B cell (primary cell): ENCODE measurements around the gene GPRC5B. TPM values are rescaled to one million over a fixed set of nuclear protein-coding genes. Genes with fewer than 3 reads are reported as not detected.

Experiments used
- ATAC-seq: fragments of 200-7000 bp; cut with Tn5 transposase; one replicate; pipeline ENCODE4 v1.10.0; 2021; ENCODE audit warnings: low read depth, mild to moderate bottlenecking, moderate number of reproducible peaks, moderate library complexity
- CTCF ChIA-PET: fragments of 350-600 bp; sonication (Branson Sonifier 250); formaldehyde crosslinking; loops from one replicate; lab custom pipeline; 2021; ENCODE audit warnings: antibody characterized with exemption, inconsistent platforms; lab: Charles Lee
- POLR2A ChIA-PET: fragments of 350-600 bp; sonication (Branson Sonifier 250); formaldehyde crosslinking; loops from one replicate; lab custom pipeline; 2021; ENCODE audit warnings: antibody characterized with exemption; lab: Charles Lee
- DNase-seq: peaks from one replicate; pipeline ENCODE4 v3.0.0; 2013
- H2AFZ ChIP-seq: 2 replicates; pipeline ENCODE4 v1.6.1; 2012; ENCODE audit warnings: mild to moderate bottlenecking, low read depth, low read length; ENCODE audit not compliant: insufficient read depth, poor library complexity, severe bottlenecking
- H3K27ac ChIP-seq, 2 donors: 1 replicate in 1 of 2; 2 replicates in 1 of 2; pipeline ENCODE4 v1.5.1; 2012 to 2013; ENCODE audit warnings: low read length in 2 of 2, mild to moderate bottlenecking in 2 of 2, moderate library complexity in 1 of 2
- H3K27me3 ChIP-seq, 4 experiments: fragments of 200-600 bp in 1 of 4; sonication (generic) in 1 of 4; replicated peaks in 1 of 4; 1 replicate in 2 of 4; 2 replicates in 2 of 4; pipeline versions ENCODE4 v1.6.1 to v1.7.0; 2013 to 2016; ENCODE audit warnings: low read length in 3 of 4, mild to moderate bottlenecking in 2 of 4, mixed read lengths in 1 of 4, moderate library complexity in 1 of 4; ENCODE audit not compliant: insufficient read depth in 4 of 4, control insufficient read depth in 3 of 4; ENCODE audit errors: control extremely low read depth in 1 of 4
- H3K36me3 ChIP-seq, 2 experiments: replicated peaks in 1 of 2; 1 replicate in 1 of 2; 2 replicates in 1 of 2; pipeline versions ENCODE4 v1.6.1 to v1.7.1; 2013; ENCODE audit warnings: low read length in 1 of 2; ENCODE audit not compliant: insufficient read depth in 2 of 2, control insufficient read depth in 1 of 2; ENCODE audit errors: control extremely low read depth in 1 of 2, extremely low read depth in 1 of 2
- H3K4me1 ChIP-seq, 2 donors: fragments of 200-600 bp in 1 of 2; sonication (generic) in 1 of 2; 1 replicate in 1 of 2; 2 replicates in 1 of 2; pipeline versions ENCODE4 v1.5.1 to v1.6.1; 2013 to 2017; ENCODE audit warnings: low read length in 2 of 2; ENCODE audit not compliant: control insufficient read depth in 2 of 2, insufficient read depth in 2 of 2
- H3K4me2 ChIP-seq: replicated peaks from 2 replicates; pipeline ENCODE3; 2012; ENCODE audit warnings: mild to moderate bottlenecking, low read depth, low read length; ENCODE audit not compliant: poor library complexity, severe bottlenecking
- H3K4me3 ChIP-seq, 5 experiments: fragments of 200-600 bp in 1 of 5; sonication (generic) in 1 of 5; 1 replicate in 3 of 5; 2 replicates in 2 of 5; pipeline versions ENCODE4 v1.5.1 to v1.7.0; 2011 to 2016; ENCODE audit warnings: low read length in 4 of 5, mild to moderate bottlenecking in 4 of 5, low read depth in 2 of 5, control low read depth in 1 of 5, moderate library complexity in 1 of 5; ENCODE audit not compliant: insufficient read depth in 1 of 5; ENCODE audit errors: control extremely low read depth in 1 of 5, extremely low read depth in 1 of 5
- H3K79me2 ChIP-seq: fragments of 200-600 bp; sonication (generic); one replicate; pipeline ENCODE4 v1.6.0; 2016; ENCODE audit warnings: low read length; ENCODE audit not compliant: control insufficient read depth, insufficient read depth
- H3K9ac ChIP-seq: fragments of 200-600 bp; sonication (generic); 2 replicates; pipeline ENCODE4 v1.6.1; 2017; ENCODE audit warnings: mild to moderate bottlenecking, low read length, moderate library complexity
- H3K9me3 ChIP-seq, 3 donors: one replicate each; pipeline versions ENCODE4 v1.6.1 to v1.7.1; 2013; ENCODE audit warnings: low read length in 2 of 3; ENCODE audit not compliant: control insufficient read depth in 2 of 3, insufficient read depth in 1 of 3; ENCODE audit errors: control extremely low read depth in 1 of 3
- H4K20me1 ChIP-seq: 2 replicates; pipeline ENCODE4 v1.6.0; 2012; ENCODE audit warnings: mild to moderate bottlenecking, low read length; ENCODE audit not compliant: insufficient read depth, control insufficient read depth, poor library complexity, severe bottlenecking
- H3K27ac Mint-ChIP-seq: one replicate; pipeline ENCODE4 v1.8.0; 2021; ENCODE audit warnings: mixed read lengths
- H3K27me3 Mint-ChIP-seq: one replicate; pipeline ENCODE4 v1.8.0; 2021; ENCODE audit warnings: mixed read lengths
- H3K4me1 Mint-ChIP-seq: one replicate; pipeline ENCODE4 v1.8.0; 2021; ENCODE audit warnings: mixed read lengths
- H3K4me3 Mint-ChIP-seq: one replicate; pipeline ENCODE4 v1.8.0; 2021; ENCODE audit warnings: mixed read lengths
- H3K9me3 Mint-ChIP-seq: one replicate; pipeline ENCODE4 v1.8.0; 2022; ENCODE audit warnings: mixed read lengths; ENCODE audit not compliant: insufficient read depth
- CTCF ChIP-seq: fragments of 200-600 bp; IDR thresholded peaks from one replicate; pipeline ENCODE4 v1.8.0; 2022; ENCODE audit warnings: antibody characterized with exemption, mild to moderate bottlenecking
- EZH2 ChIP-seq: IDR thresholded peaks from 2 replicates; pipeline ENCODE4 v1.6.1; 2012; ENCODE audit warnings: borderline replicate concordance, low read depth, mild to moderate bottlenecking, moderate library complexity, low read length; ENCODE audit not compliant: insufficient read depth, poor library complexity, severe bottlenecking
- WGBS: methylation state at CpG from one replicate; pipeline ENCODE4 v1.1.5; 2013; ENCODE audit warnings: missing lambda C conversion rate; ENCODE audit not compliant: insufficient coverage; 5-methylcytosine and 5-hydroxymethylcytosine counted together
- intact Hi-C: fragments of 100-400 bp; cut with micrococcal nuclease; formaldehyde crosslinking; loops from one replicate; pipeline ENCODE4 v1.10.0; 2022
- polyA plus RNA-seq: library from polyadenylated mRNA; depleted of rRNA; stranded (reverse); fragments of >200 nt; gene quantifications from 2 replicates; pipeline ENCODE4 v1.2.3, GENCODE V29; 2012
- total RNA-seq, 2 donors: library from RNA; stranded (reverse); fragments of 120-200 nt in 1 of 2; gene quantifications; 1 replicate in 1 of 2; 2 replicates in 1 of 2; pipeline versions ENCODE4 v1.2.3 to v1.2.4, GENCODE V29; 2013 to 2022

The GPRC5B gene
- total and polyA plus RNA-seq, 2 donors (not counting 1 experiment from before 2014, with no cell fraction given), result not detected

DNA sequence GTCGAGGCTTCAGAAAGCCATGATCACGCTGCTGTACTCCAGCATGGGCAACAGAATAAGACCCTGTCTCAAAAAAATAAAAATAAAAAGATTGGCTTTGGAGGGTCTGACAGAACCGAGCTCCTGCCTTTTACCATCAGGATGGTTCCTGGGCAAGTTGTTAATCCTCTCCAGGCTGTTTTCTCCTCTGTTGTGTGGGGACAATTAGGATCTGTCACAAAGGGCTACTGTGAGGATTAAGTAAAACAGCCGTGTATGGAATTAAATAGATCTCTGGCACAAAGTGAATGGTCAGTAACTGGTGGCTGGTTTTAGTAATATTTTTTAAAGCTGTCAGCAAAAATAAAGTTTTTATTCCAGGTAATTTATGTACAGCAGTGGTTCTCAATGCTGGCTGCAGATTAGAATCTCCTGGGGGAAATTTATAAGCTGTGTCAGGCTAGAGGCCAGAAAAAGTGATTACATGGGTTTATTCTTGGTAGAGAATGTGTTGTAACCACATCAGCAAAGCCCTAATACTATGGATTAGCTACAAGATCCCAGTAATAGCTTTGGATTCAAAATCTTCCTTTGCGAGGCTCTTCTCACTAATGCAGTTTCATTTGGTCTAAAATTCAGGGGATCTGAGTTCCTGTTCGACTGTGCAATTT, 47.2 kb downstream of the GPRC5B start:
- no peaks in the 10 kb centered on the region for H3K79me2 ChIP-seq
- H3K27ac ChIP-seq, result no peak overlapping the region
- intact Hi-C loops, result no loop called here
- ATAC-seq, result no peak
- Mint-ChIP-seq H3K4me1 (no peaks in the 10 kb centered on the region), H3K27ac (no peak overlapping the region), H3K9me3 (no peaks in the 10 kb centered on the region), H3K4me3 (no peak overlapping the region), H3K27me3 (no peaks in the 10 kb centered on the region)
- TF ChIP-seq CTCF (no peak), EZH2 (no peak)
- CTCF ChIA-PET, result no interaction called here
- H3K36me3 ChIP-seq, result no peaks in the 10 kb centered on the region
- H3K4me3 ChIP-seq, result no peak overlapping the region
- DNase-seq, result no peak
- WGBS, result 74% methylated on average over 2 of the region's 6 CpGs
- POLR2A ChIA-PET, result no interaction called here
- H3K27me3 ChIP-seq, result no peaks in the 10 kb centered on the region
- no peaks in the 10 kb centered on the region for H4K20me1 ChIP-seq
- H3K4me2 ChIP-seq, result no peak overlapping the region
- no peak overlapping the region for H2AFZ ChIP-seq
- no peak overlapping the region for H3K9ac ChIP-seq
- H3K4me1 ChIP-seq, result no peaks in the 10 kb centered on the region
- no peaks in the 10 kb centered on the region for H3K9me3 ChIP-seq

GRCh38 chr16:19835968-19836421, 48.7 kb downstream of the GPRC5B start:
- Histone ChIP-seq H3K4me2 (no peak overlapping the region), H4K20me1 (no peaks in the 10 kb centered on the region), H3K9ac (no peak overlapping the region), H3K4me3 (no peak overlapping the region), H2AFZ (no peak overlapping the region), H3K27me3 (no peaks in the 10 kb centered on the region), H3K27ac (no peak overlapping the region), H3K9me3 (no peaks in the 10 kb centered on the region), H3K79me2 (no peaks in the 10 kb centered on the region), H3K36me3 (no peaks in the 10 kb centered on the region), H3K4me1 (peaks cover 0 to 3% of the 10 kb centered on the region in 2 donors)
- Mint-ChIP-seq H3K4me3 (no peak overlapping the region), H3K4me1 (peaks cover 3% of the 10 kb centered on the region), H3K27ac (no peak overlapping the region), H3K27me3 (no peaks in the 10 kb centered on the region), H3K9me3 (no peaks in the 10 kb centered on the region)
- POLR2A ChIA-PET, result no interaction called here
- no peak for DNase-seq
- CTCF ChIA-PET, result no interaction called here
- TF ChIP-seq EZH2 (no peak), CTCF (no peak)
- ATAC-seq, result no peak
- intact Hi-C loops, result no loop called here
